KMS-11 (cell line): Measurements from ENCODE around the gene PIGQ.

ENCODE experiments used
- H2AFZ ChIP-seq: fragments of 200-600 bp; sonication (generic); 2 replicates; pipeline ENCODE4 v1.6.1; 2016; ENCODE audit warnings: antibody characterized with exemption, mixed run types, low read depth
- H3K27ac ChIP-seq: fragments of 200-600 bp; sonication (generic); 2 replicates; pipeline ENCODE4 v1.6.1; 2016; ENCODE audit warnings: mild to moderate bottlenecking, mixed run types
- H3K27me3 ChIP-seq: fragments of 200-600 bp; sonication (generic); 2 replicates; pipeline ENCODE4 v1.6.1; 2017; ENCODE audit warnings: mild to moderate bottlenecking, low read depth, mixed run types, moderate library complexity; ENCODE audit not compliant: insufficient read depth
- H3K36me3 ChIP-seq: fragments of 200-600 bp; sonication (generic); 2 replicates; pipeline ENCODE4 v1.6.1; 2017; ENCODE audit warnings: mild to moderate bottlenecking, mixed run types; ENCODE audit not compliant: insufficient read depth
- H3K4me1 ChIP-seq: fragments of 200-600 bp; sonication (generic); 2 replicates; pipeline ENCODE4 v1.6.1; 2016; ENCODE audit warnings: mild to moderate bottlenecking, low read depth, mixed run types; ENCODE audit not compliant: poor library complexity, severe bottlenecking
- H3K4me2 ChIP-seq: fragments of 200-600 bp; sonication (generic); 2 replicates; pipeline ENCODE4 v1.7.0; 2016; ENCODE audit warnings: mild to moderate bottlenecking, mixed run types
- H3K4me3 ChIP-seq: fragments of 200-600 bp; sonication (generic); IDR thresholded peaks from 2 replicates; pipeline ENCODE4 v1.6.1; 2017; ENCODE audit warnings: low read depth, low read length, mixed read lengths; ENCODE audit not compliant: insufficient read depth
- H3K79me2 ChIP-seq: fragments of 200-600 bp; sonication (generic); 2 replicates; pipeline ENCODE4 v1.6.1; 2016; ENCODE audit warnings: low read depth, mixed run types; ENCODE audit not compliant: insufficient read depth
- H3K9ac ChIP-seq: fragments of 200-600 bp; sonication (generic); 2 replicates; pipeline ENCODE4 v1.6.1; 2016; ENCODE audit warnings: mild to moderate bottlenecking, mixed run types
- H4K20me1 ChIP-seq: fragments of 200-600 bp; sonication (generic); 2 replicates; pipeline ENCODE4 v1.6.1; 2016; ENCODE audit warnings: mild to moderate bottlenecking, mixed run types; ENCODE audit not compliant: insufficient read depth
- TF ChIP-seq, protein P1 (sequence below): fragments of 200-600 bp; sonication (generic); conservative IDR thresholded peaks from 2 replicates; pipeline ENCODE4 v1.6.1; 2017; ENCODE audit warnings: low read depth, mild to moderate bottlenecking, antibody characterized with exemption, low read length, moderate library complexity, mixed read lengths

Gene PIGQ

DNA sequence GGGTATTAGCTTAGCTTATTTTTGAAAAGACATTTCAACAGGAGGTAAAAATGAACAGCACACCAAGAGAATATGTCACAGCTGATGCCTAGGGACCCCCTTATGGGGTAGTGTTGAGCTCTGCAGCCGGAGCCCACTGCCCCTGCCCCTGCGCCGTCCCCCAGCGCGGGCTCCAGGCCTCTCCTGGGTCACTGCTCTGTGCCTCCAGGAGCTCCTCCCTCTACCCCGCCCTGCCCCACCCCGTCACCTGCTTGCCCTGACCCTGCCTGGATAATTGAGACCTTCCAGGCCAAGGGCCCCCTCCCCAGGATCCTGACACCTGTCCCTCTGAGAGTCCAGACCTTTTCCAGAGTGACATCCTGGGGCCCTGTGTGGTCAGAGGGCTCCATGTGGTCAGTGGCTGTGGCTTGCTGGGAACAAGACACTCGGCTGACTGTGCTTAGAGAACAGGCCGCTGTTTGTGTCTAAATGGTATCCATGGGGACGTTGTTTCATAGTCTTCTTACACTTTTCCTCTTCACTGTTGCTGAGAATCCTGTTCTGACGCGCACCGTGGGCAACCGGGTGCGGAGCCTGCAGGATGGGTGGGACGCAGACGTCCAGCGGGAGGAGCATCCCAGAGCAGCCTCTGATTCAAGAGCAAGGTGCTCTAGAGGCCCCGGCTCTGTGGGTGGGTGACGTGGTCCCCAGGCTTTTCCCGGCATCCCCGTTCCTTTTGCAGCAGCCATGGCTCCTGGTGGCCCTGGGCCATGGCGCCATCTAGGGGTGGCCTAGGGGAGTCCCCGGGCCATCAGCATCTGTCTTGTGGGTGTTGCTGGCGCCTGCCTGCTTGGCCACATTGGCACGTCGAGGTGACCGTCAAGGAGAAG lies 41.0 kb downstream of the PIGQ start:
- Histone ChIP-seq H3K4me2 (no peak overlapping the region), H3K9ac (no peak overlapping the region), H2AFZ (no peak overlapping the region), H3K4me1 (no peaks in the 10 kb centered on the region), H3K36me3 (no peaks in the 10 kb centered on the region), H3K27me3 (no peaks in the 10 kb centered on the region), H3K27ac (no peak overlapping the region), H3K4me3 (no peak overlapping the region), H4K20me1 (no peaks in the 10 kb centered on the region), H3K79me2 (peaks cover 3% of the 10 kb centered on the region; the same call in 1 of the 2 replicates)
- TF ChIP-seq, protein P1, sequence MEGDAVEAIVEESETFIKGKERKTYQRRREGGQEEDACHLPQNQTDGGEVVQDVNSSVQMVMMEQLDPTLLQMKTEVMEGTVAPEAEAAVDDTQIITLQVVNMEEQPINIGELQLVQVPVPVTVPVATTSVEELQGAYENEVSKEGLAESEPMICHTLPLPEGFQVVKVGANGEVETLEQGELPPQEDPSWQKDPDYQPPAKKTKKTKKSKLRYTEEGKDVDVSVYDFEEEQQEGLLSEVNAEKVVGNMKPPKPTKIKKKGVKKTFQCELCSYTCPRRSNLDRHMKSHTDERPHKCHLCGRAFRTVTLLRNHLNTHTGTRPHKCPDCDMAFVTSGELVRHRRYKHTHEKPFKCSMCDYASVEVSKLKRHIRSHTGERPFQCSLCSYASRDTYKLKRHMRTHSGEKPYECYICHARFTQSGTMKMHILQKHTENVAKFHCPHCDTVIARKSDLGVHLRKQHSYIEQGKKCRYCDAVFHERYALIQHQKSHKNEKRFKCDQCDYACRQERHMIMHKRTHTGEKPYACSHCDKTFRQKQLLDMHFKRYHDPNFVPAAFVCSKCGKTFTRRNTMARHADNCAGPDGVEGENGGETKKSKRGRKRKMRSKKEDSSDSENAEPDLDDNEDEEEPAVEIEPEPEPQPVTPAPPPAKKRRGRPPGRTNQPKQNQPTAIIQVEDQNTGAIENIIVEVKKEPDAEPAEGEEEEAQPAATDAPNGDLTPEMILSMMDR = peak; percentile 41

DNA sequence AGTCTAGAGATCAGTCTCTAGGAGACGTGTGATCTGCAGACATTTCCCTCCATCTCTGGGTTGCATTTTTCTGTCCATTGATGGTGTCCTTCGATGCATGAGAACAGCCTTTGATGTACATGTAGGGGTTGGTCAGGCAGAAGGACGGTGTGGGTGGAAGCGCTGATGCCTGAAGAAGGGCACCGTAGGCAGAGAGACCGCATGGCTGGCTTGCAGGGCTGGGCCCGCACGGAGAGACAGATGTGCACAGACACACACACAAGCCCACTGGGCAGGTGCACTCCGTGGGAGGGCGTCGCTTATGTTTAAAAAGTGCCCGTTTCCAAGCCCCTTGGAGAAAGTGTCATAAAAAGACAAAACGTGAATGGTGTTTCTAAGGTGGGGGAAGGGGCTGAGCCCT lies 45.4 kb downstream of the PIGQ start:
- Histone ChIP-seq H2AFZ (no peak overlapping the region), H3K27me3 (no peaks in the 10 kb centered on the region), H3K36me3 (no peaks in the 10 kb centered on the region), H3K4me1 (no peaks in the 10 kb centered on the region), H3K79me2 (peaks cover 3% of the 10 kb centered on the region; the same call in 1 of the 2 replicates), H3K4me2 (no peak overlapping the region), H3K27ac (no peak overlapping the region), H3K9ac (no peak overlapping the region), H3K4me3 (no peak overlapping the region), H4K20me1 (no peaks in the 10 kb centered on the region)
- TF ChIP-seq, protein P1 = no peak

DNA sequence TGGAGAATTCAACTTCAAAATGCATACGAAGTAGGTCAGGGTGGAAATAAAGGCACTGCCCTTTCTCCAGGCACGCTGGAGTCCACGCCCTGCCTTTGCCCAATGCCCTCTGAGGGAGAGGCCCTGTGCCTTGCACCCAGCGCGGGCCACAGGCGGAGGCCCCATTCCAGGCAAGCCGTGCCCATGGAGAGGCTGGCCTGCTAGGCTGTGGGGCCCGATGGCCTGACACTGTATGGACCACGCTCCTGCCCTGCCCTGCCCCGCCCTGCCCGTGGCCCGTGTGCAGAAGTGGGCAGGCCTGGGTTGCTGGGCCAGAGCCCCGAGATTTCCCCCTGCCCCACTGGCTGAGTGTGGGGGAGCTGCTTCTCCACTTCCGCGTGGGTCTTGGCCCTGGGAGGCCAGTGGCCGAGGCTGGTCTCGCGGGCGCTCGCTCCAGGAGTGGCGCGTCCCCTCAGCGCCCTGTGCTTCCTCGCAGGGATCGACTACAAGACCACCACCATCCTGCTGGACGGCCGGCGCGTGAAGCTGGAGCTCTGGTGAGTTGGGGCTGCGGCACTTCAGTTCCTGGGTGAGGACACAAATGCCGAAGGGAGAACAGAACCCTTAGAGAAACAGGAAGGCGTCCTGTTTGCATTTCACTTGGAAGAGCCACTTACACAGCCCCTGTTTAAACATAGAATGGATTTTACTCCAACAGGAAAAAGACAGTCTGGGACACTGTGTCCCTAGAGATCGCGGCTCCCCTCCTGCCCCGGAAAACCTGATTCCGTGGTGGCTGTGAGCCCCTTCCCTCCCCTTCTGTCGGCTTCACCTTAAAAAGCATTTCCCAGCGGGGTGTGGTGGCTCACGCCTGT lies 47.2 kb downstream of the PIGQ start:
- H3K36me3 ChIP-seq = no peaks in the 10 kb centered on the region
- H3K27ac ChIP-seq = no peak overlapping the region
- no peaks in the 10 kb centered on the region for H3K27me3 ChIP-seq
- H2AFZ ChIP-seq = no peak overlapping the region
- H3K4me3 ChIP-seq = no peak overlapping the region
- H3K4me2 ChIP-seq = no peak overlapping the region
- peaks cover 3% of the 10 kb centered on the region; the same call in 1 of the 2 replicates for H3K79me2 ChIP-seq
- no peaks in the 10 kb centered on the region for H3K4me1 ChIP-seq
- TF ChIP-seq, protein P1 = no peak
- no peaks in the 10 kb centered on the region for H4K20me1 ChIP-seq
- no peak overlapping the region for H3K9ac ChIP-seq

DNA sequence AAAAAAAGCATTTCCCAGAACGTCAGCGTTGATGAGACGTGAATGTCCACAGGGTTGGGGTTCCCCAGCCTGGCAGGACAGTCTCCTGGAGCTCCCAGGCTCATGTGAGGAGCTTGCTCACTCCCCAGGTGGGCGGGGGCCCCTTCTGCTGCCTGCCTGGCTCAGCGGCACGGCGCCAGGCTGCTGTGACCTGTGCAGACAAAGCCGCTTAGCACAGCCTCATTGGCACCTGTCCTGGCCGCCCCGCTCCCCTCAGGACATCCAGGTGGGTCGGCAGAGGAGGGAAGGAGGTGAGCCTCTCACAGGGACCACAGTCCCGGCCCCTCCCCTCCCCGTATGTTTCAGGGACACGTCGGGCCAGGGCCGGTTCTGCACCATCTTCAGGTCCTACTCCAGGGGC lies 48.1 kb downstream of the PIGQ start:
- Histone ChIP-seq H3K79me2 (peaks cover 3% of the 10 kb centered on the region; the same call in 1 of the 2 replicates), H3K27ac (no peak overlapping the region), H3K4me1 (no peaks in the 10 kb centered on the region), H3K4me3 (no peak overlapping the region), H4K20me1 (no peaks in the 10 kb centered on the region), H3K4me2 (no peak overlapping the region), H2AFZ (no peak overlapping the region), H3K9ac (no peak overlapping the region), H3K36me3 (no peaks in the 10 kb centered on the region), H3K27me3 (no peaks in the 10 kb centered on the region)
- TF ChIP-seq, protein P1 = no peak
